Epithelial cell of prostate (primary cell): Measurements from ENCODE around the gene MBP.
"Not testable (repeated sequence)": the region's sequence is repeated elsewhere in the genome, so short reads cannot be mapped to it uniquely, and the experiment has no call there.

Source experiments
- DNase-seq: peaks from one replicate; pipeline ENCODE4 v3.0.0-alpha.2; 2011; ENCODE audit warnings: low read depth, low spot score
- H3K27ac ChIP-seq: fragments of 450-650 bp; 2 replicates; pipeline ENCODE4 v1.5.1; 2017; ENCODE audit warnings: mild to moderate bottlenecking

The MBP gene

DNA sequence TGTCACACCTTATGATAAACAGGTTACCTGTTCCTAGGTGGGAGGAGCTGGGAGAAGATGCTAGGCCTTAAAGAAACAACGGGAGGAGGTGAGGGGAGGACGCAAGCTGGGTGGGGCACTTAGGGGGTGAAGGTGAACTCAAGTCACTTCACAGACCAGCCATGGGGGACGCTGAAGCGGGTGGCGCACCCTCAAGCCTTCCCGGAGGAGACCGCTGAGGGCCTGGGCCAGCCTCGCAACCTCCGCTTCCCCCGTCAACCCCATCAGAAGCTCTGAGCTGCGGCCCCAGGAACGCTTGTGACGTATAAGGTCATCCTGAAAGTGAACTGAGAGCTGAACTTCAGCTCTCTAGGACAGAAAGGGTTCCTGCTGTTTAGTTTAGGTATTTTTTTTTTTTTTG is 133.5 kb downstream of the MBP start:
- no peak for DNase-seq
- H3K27ac ChIP-seq, result no peak overlapping the region

DNA sequence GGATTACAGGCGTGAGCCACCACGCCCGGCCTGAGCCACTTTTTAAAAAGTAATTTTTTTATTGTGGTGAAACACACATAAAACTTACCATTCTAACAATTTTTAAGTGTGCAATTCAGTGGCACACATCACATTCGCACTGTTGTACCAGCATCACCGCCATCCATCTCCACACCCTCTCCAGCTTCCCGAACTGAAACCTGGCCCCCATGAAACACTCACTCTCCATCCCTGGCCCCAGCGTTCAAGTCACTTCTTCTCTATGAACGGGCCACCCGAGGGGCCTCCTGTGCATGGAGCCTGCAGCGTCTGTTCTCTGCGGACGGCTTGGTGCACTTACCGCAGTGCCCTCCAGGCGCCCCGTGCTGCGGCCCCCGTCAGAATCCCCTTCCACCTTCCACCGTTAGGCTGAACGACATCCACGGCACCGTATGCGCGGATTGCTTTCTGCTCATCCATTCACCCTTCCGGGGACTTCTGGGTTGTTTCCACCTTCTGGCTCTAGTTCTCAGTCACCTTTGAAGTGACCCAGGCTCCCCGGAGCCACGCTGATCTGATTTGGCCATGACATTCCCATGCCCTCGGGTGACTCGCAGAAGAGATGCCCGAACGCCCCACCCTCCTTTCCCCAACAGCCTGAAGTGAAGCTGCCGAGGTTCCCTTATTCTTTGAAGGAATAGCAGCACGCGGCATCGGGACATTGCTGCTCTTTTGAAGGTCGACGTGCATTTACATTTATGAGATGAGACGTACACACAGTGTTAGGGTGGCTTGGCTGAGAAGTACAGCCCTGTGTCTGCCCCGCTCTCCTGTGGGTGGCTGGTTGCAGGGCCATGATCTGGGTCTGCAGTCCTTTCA is 134.4 kb downstream of the MBP start:
- DNase-seq, result no peak
- no peak overlapping the region for H3K27ac ChIP-seq

DNA sequence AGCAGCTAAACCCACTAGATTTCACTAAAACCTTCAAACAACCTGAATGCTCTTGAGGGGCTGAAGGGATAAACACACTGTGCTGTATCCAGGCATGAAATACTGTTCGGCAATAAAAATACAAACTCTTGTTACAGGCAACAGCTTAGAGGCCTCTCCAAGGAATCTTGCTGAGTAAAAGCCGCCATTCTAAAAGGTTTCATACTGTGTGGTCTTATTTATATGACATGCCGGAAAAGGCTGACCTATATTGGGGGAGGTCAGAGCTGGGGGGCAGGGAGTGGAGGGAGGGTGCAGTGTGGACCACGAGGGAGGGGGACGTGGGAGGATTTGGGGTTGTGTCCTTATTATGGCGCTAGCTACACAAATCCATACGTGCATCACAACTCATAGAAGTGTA is 136.2 kb downstream of the MBP start:
- H3K27ac ChIP-seq, result no peak overlapping the region
- no peak for DNase-seq

DNA sequence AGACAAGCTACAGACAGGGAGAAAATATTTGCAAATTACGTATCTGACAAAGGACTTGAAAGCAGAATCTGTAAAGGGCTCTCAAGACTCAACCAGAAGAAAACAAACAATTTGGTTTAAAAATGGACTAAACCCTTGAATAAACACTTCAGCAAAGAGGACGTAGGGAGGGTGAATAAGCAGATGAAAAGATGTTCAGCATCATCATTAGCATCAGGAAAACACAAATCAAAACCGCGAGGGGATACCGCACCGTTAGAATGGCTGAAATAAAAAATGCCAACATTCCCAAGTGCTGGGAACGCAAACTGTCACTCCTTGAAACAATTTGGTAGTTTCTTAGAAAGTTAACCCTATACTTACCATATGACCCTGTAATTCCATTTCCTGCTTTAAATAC is 136.7 kb downstream of the MBP start:
- no peak for DNase-seq

DNA sequence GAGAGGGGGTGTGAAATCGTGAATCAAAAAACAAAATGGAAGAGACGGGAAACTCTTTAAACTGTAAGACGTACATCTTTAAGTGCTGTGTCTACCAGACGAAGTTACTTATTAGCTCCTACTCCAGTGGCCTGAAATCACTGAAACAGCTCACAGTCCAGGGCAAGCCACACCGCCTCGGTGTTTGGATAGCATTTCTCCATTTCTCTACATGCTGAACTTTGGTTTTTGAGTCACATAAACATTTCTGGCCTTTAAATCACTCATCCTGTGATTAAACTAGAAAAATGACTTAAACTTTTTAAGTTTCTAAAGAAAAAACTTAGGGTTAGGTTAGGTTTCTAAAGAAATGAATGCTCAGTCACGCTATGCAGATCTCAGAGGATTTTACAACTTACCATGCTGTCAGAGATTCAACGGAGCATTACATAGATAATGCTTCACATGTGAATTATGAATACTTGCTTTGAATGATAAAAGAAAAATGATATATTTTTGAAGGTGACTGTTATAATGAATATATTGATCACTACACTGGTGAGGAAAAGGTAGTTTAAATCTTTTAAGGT is 138.4 kb downstream of the MBP start:
- no peak overlapping the region for H3K27ac ChIP-seq
- no peak for DNase-seq

More for the DNA sequence above, 136.7 kb downstream of the MBP start:
- no peak overlapping the region for H3K27ac ChIP-seq

DNA sequence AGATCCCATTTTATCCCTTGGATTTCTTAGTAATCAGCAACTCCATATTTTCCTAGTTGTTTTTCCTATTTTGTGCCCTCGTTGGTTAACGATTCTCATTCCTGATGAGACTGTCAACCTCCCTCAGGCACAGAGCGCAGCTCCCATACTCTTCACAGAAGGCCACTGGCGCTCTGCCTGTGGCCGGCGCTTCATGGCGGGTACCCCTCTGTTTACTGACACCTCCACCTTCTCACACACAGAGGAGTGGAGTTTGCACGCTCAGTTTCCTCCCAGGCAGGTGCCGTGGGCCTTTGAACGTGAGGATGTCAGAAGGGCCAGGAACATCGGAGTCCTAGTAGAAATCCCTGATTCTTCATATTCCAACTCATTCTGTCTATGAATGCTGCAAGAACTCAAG is 139.0 kb downstream of the MBP start:
- H3K27ac ChIP-seq, result no peak overlapping the region
- no peak for DNase-seq

DNA sequence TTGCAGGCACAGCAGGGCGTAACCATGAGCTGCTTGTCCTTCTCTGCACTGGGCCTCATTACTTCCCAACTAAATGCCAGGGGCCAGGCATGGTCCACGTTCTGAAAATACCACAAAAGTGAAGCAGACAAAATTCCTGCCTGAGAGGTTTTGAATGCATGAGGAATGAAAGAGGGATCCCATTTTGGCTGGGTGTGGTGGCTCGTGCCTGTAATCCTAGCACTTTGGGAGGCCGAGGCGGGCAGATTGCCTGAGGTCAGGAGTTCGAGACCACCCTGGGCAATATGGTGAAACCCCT is 139.5 kb downstream of the MBP start:
- no peak overlapping the region for H3K27ac ChIP-seq
- DNase-seq, result no peak

DNA sequence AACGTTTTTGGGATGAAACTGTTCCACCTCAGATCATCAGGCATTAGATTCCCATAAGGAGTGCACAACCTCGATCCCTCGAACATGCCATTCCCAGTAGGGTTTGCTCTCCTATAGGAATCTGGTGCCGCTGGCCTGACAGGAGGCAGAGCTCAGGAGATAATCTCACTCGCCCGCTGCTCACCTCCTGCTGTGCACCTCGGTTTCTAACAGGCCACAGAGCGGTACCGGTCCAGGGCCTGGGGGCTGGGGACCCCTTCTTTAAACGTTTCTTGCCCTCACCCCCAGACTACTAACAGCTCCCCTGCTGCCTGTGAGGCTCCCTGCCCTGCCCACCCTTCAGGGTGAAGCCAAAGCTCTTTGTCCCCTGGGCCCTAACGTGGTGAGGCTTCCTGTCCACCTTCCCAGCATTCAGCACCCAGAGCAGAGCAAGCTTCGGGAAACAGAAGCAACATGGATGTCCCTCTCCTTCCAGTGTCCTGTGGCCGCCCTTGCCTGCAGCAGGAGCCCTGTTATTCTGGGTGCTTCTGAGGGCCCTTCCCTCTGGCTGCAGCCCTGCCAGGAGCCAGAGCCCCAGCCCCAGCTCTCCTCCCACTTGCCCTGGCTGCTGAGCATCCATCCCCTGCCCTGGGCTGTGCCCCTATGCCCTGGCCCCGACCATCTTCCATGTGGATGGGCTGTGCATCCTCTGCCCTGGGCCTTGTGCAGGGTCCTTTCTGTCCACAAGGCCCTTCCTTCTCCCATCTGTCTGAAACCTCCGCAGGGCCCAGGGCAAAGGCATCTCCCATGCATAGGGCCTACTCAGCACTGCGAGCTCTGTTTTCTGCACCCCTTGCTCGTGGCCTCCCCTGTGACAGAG is 140.1 kb downstream of the MBP start:
- no peak overlapping the region for H3K27ac ChIP-seq

DNA sequence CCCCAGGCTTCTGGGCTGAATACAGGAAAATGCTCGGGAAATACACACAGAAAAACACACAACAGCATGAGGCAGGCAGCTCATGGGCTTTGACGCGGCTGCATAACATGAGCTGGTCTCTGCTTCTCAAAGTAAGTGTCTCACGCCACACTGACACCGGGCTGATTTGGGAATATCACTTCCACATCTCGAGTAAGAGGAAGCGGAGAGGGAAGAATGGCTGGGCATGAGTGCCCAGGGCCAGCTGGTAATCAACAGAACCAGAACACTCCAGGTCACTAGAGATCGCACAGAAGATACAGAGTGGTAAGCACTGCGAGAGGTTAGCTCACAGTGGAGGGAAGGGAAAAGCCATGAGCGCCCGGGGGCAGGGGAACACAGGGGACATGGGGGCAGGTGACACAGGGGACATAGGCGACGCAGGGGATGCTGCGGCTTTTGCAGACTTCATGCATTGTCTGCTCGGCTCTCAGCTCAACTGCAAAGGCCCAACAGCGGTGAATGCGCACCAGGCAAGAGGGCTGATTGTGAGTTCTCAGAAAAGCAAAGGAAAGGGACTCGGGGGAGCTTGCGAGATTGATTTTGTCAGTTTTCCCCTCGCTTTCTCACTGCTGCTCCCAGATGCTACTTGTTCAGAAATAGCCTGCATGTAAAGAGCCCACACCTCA is 141.4 kb downstream of the MBP start:
- H3K27ac ChIP-seq, result no peak overlapping the region
- no peak for DNase-seq

More for the DNA sequence above, 140.1 kb downstream of the MBP start:
- no peak for DNase-seq

DNA sequence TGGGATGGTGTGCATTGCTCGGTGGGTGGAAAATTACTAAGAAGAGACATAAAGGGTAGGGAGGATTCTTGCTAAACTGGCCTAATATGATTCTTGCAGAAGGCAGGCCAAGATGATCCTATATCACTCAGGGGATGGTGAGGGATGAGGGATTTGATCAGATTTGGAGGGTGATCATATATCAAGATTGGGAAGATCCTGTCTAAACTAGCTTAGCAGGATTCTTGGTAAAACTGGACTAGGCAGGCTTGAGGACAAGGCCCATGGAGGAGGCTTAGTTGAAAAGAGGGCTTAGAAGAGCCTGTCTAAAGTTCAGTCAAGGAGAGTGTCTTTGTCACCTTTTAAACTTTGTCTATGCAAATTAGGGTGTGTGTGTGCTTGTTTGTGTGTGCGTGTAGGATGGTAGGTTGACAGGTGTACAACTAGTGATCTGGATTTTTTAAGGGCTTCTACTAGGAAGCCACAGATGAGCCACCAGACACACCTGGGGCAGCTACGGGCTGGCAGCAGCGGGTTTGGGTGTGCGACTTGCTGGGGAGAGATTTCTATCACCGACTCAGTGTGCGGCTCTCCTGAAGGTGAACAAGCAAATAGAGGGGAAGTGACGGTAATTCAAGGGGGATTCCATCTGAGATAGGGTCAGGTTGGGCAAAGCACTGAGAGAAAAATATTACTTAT is 142.1 kb downstream of the MBP start:
- not testable (repeated sequence) for H3K27ac ChIP-seq, DNase-seq

DNA sequence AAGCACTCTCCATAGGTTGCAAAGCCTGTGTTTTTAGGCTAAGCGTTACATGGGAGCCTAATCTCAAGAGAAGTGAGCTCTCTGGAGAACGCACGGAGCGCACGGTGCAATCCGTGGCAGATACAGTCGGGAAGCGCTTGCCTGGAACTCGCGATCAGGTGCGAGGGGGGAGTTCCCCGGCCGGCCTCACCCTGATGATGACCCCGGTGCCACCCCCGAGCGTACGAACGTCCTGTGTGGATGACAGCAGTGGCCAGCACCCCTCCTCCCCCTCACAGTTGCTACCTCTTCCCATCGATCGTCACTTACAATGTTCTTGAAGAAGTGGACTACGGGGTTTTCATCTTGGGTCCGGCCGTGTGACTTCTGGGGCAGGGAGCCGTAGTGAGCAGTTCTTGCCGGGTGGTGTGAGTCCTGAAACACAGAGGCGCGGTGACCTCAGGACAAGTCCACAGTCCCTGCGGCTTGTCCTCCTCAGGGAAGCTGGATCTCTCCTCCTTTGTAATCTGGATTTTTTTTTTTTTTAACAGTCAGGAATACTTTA is 142.9 kb downstream of the MBP start:
- H3K27ac ChIP-seq, result no peak overlapping the region
- no peak for DNase-seq

DNA sequence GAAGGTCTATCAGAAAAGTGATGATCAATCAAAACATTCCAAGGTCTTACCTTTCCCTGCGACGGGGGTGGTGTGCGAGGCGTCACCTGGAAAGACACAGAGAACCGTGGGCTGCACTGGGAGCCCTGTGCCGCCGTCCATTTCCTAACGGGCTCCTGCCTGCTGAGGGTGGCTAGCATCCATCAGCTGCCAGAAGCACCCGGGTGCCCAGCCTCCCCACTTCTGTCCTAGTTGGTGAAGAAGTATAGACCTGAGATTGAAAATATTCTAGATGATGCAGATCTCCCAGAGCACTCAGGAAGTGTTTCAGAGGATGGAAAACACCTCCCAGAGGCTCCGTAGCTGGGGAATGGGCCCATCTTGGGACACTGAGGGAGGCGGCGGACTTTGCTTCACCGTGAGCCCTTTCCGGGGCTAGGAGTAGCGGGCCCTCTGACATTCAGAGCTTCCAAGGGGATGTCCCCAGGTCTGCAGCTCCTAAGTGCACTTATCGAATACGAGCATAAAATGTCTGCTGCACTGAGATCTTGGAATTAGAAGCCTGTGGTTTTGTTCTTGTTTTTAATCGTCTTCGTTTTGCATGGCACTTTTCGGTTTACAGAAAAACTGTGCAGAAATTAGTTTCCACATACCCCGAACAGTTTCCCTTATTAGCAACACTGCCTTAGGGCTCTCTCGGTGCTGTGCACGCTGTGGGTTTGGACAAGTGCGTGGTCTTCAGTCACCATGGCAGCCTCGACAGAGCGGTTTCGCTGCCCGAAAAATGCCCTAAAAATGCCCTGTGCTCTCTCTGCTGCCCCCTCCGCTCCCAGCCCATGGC is 143.5 kb downstream of the MBP start:
- no peak for DNase-seq
- H3K27ac ChIP-seq, result no peak overlapping the region

DNA sequence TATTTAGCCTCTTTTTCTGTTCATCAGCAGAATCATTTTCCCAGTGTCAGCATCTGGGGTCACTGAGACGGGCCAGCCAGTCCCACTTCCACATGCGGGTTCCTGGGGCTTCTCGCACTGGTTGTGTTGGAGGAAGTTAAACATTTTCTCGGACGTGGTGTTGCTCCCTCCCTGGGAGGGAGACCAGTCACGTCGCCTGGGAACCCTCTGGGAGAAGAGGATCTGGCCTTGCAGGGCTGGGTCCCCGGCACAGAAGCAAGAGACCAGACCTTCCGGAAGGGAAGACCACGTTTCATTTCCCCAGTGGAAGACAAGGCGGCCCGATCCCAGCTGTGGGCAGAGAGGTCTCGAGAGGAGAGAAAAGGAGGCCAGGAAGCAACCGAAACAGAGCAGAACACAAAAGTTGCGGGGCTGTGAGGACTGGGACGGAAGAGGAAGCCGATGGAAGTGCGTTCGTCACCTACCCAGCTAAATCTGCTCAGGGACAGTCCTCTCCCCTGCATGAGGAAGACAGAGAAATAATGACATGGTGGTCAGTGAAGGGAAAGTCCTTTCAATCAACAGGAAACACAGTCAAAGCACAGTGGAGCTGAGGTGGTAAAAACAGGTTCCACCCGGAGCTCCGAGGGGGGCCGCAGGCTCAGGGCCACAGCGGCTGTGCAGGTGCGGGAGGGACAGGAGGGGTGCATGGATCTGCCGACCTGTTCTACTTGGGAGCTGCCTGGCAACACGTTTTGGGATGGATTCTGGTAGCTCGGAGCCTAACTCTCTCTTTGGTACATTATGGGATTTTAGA is 144.4 kb downstream of the MBP start:
- DNase-seq, result no peak
- no peak overlapping the region for H3K27ac ChIP-seq

DNA sequence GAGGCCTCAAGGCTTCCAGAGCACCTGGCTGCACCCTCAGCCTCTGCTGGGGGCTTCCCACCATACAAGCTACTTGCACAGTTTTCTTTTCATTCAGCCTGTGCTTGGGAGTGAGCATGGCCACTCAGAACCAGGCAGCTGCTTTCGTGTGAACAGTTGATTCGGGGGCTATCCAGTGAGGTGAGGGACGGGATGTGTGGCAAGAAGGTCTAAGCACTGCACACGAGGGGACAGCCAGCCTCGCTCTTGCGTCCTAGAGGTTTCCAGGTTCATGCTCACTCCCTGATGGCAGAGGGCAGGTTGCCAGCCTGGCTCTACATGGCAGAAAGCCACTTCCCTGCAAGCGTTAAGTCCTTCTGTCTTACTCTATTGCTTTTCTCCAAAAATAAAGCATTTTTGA is 146.2 kb downstream of the MBP start:
- no peak overlapping the region for H3K27ac ChIP-seq
- no peak for DNase-seq

DNA sequence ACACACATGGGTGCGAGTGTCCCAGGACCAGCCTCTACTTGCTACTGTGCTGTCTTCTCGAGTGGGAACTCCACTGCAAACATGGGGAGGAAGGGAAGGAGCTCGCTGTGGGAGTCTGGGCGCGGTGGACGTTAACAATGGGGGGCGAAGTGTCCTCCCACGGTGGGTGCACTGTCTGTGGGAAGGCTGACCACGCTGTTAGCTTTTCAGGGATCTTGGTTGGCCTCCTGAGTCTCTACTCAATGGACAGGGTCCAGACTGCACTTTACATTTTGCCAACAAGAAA is 146.7 kb downstream of the MBP start:
- DNase-seq, result no peak
- no peak overlapping the region for H3K27ac ChIP-seq

DNA sequence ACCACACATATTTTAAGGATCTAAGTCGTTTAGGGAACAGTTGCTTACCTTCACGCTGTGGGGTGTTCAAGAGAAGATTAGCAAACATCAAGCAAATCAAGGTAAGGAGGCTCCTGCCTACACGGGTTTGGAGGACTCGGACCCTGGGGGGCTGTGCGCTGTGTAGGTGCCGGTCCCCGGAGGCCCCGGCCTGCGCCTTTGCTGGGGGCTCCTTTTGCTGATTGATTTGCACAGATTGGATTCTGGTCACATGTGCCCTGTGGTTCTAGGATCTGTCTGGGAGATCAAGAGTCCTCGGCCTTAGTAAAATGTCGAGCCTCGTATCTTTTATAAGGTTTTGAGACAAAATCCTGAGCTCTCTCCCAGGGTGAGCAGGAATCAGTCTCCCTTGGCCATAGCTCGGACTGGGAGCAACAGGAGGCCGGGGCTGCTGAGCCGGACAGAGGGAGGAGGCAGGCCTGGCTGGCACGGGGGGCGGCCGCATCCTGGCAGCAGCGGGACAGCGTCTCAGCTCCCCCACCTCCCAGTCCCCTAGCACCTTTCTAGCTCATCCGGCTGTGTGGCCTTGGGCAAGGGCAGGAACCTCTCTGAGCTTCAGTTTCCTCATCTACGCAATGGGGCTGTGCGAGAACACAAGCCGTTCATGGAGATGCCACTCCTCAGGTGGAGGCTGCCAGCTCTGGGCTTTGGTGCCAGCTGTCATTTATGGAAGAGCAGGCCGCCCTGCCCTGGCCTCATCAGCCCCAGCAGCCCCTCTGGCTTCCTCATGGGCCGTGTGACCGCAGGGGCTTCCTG is 147.2 kb downstream of the MBP start:
- H3K27ac ChIP-seq, result no peak overlapping the region
- DNase-seq, result no peak

DNA sequence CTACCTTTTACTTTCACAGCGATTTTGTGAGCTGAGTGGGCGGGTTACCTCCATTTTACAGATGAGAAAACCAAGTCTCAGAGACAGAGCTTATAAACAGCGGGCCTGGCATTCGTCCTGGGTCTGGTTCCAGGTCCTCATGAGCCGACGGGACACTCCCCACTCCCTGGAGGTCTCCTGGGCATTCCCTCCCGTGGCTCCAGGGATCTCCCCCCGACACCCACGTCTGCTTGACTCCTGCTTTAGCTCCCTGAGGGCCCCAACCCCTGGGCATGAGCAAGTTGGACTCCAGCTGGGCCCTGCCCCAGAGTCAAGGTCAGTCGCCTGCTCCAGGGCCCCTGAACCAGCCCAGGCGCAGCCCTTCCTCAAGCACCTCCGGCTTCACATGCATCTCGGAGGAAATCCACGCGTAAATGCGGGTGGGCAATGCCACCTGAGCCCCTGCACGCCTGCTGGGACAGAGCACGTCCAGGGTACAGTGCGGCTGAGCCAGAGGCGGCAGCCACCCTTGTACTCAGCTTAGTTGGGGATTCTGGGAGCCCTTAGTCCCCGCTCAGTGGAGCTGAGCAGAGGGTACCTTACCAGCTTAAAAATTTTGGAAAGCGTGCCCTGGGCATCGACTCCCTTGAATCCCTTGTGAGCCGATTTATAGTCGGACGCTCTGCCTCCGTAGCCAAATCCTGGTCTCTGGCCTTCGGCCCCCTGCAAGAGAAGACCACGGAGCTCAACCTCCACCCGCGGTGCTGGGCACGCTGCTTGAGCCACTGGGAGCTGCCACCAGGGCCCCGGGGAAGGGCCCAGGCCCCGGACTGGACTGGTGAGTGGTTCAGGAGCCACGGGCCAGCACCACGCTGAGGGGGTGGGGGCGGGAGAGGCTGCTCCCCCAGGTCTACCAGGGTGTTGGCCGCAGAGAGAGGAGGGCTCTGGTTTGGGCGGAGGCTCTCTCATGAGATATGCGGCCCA is 148.1 kb downstream of the MBP start:
- DNase-seq, result no peak
- H3K27ac ChIP-seq, result no peak overlapping the region
